Left lung (tissue), 10 donors: ENCODE results near the gene CMIP. TPM values are rescaled to one million over a fixed set of nuclear protein-coding genes. Genes with fewer than 3 reads are reported as not detected.

Source experiments
- ATAC-seq: fragments of 200-7000 bp; cut with Tn5 transposase; one replicate; pipeline ENCODE4 v1.9.1; 2020; ENCODE audit warnings: moderate library complexity
- DNase-seq, 4 donors: peaks; one replicate each; pipeline ENCODE4 v3.0.0-alpha.2; 2013 to 2020
- H3K27ac ChIP-seq, 2 donors: fragments of 200-600 bp; sonication (generic) in 1 of 2; one replicate each; pipeline versions ENCODE4 v1.5.0 to v1.8.0; 2020 to 2021
- H3K27me3 ChIP-seq, 2 donors: fragments of 200-600 bp; sonication (generic) in 1 of 2; one replicate each; pipeline versions ENCODE4 v1.5.0 to v1.8.0; 2020 to 2021
- H3K36me3 ChIP-seq, 2 donors: fragments of 200-600 bp; sonication (generic) in 1 of 2; one replicate each; pipeline versions ENCODE4 v1.5.0 to v1.8.0; 2020 to 2021
- H3K4me1 ChIP-seq, 2 donors: fragments of 200-600 bp; one replicate each; pipeline ENCODE4 v1.8.0; 2021
- H3K4me3 ChIP-seq, 2 donors: fragments of 200-600 bp; sonication (generic) in 1 of 2; one replicate each; pipeline versions ENCODE4 v1.5.0 to v1.8.0; 2020 to 2021; ENCODE audit warnings: mild to moderate bottlenecking in 1 of 2
- H3K9me3 ChIP-seq, 2 donors: fragments of 200-600 bp; sonication (generic) in 1 of 2; one replicate each; pipeline versions ENCODE4 v1.5.0 to v1.8.0; 2020 to 2021
- intact Hi-C, 2 donors: fragments of 100-400 bp; cut with DNase I; formaldehyde crosslinking; loops; one replicate each; pipeline versions ENCODE4 v1.11.2 to v1.14.2; 2022
- polyA plus RNA-seq, 6 donors: library from polyadenylated mRNA; unstranded; fragments of 120-200 nt; gene quantifications; one replicate each; pipeline ENCODE4 v1.2.1, GENCODE V29; 2013; ENCODE audit not compliant: insufficient read length in 6 of 6
- total RNA-seq, 2 donors: library from RNA; stranded (reverse); fragmentation: NEBNext Ultra II Directional; extraction: Animal tissue kit (Norgen Biotek cat#: 25700); gene quantifications; one replicate each; pipeline ENCODE4 v1.2.1, GENCODE V29; 2021
- TF ChIP-seq, protein P1 (sequence below), 2 donors: fragments of 200-600 bp; sonication (generic) in 1 of 2; IDR thresholded peaks; one replicate each; pipeline versions ENCODE4 v1.5.0 to v1.8.0; 2021; ENCODE audit warnings: antibody characterized with exemption in 2 of 2
- donor health status: DM: no; HTN: yes; CAD: no.
- donor health status: DM: no; HTN: no; CAD: no.

CMIP gene
- total and polyA plus RNA-seq, 8 donors: 35.3 to 55.8 (median 40.4) TPM

DNA sequence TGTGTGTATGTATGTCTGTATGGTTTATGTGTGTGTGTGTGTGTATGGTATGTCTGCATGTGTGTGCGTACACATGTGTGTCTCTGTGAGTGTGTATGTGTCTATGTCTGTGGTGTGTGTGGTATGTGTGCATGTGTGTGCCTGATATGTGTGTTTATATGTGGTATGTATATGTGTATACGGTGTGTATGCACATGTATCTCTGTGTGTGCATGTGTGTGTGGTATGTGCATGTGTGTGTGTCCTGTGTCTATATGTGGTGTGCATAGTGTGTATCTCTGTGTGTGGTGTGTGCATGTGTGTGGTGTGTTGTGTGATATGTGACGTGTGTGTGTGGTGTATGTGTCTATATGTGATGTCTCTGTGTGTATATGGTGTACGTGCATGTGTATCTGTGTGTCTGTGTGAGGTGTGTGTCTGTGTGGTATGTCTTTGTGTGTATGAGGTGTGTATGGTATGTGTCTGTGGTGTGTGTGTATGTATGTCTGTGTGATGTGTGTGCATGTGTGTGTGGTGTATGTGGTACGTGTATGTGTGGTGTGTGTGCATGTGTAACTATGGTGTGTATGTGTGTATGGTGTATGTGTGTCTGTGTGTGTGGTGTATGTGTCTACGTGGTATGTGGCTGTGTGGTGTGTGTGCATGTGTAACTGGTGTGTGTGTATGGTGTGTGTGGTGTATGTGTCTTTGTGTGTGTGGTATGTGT, 170.2 kb downstream of the CMIP start:
- TF ChIP-seq, protein P1, sequence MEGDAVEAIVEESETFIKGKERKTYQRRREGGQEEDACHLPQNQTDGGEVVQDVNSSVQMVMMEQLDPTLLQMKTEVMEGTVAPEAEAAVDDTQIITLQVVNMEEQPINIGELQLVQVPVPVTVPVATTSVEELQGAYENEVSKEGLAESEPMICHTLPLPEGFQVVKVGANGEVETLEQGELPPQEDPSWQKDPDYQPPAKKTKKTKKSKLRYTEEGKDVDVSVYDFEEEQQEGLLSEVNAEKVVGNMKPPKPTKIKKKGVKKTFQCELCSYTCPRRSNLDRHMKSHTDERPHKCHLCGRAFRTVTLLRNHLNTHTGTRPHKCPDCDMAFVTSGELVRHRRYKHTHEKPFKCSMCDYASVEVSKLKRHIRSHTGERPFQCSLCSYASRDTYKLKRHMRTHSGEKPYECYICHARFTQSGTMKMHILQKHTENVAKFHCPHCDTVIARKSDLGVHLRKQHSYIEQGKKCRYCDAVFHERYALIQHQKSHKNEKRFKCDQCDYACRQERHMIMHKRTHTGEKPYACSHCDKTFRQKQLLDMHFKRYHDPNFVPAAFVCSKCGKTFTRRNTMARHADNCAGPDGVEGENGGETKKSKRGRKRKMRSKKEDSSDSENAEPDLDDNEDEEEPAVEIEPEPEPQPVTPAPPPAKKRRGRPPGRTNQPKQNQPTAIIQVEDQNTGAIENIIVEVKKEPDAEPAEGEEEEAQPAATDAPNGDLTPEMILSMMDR (IDR thresholded peaks at IDR 0.05): no peak
- DNase-seq: no peak
- H3K4me1 ChIP-seq: peaks cover 18 to 59% of the 10 kb centered on the region in 2 donors

DNA sequence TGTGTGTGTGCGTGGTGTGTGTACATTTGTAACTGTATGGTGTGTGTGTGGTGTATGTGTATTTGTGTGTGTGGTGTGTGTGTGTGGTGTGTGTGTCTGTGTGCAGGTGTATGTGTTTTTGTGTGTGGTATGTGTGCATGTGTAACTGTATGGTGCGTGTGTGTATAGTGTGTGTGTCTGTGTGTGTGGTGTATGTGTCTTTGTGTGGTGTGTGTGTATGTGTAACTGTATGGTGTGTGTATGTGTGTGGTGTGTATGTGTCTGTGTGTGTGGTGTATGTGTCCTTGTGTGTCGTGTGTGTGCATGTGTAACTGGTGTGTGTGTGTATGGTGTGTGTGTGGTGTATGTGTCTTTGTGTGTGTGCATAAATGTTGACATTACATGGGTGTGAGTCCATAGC, 170.8 kb downstream of the CMIP start:
- Histone ChIP-seq H3K27me3 (no peaks in the 10 kb centered on the region), H3K4me3 (no peak overlapping the region), H3K27ac (no peak overlapping the region), H3K9me3 (no peaks in the 10 kb centered on the region), H3K4me1 (peaks cover 16 to 55% of the 10 kb centered on the region in 2 donors), H3K36me3 (peaks cover 0 to 57% of the 10 kb centered on the region in 2 donors)
- intact Hi-C loops: no loop called here
- ATAC-seq (no peak), DNase-seq (no peak)
- TF ChIP-seq, protein P1 (IDR thresholded peaks at IDR 0.05): no peak

More for the DNA sequence above, 170.2 kb downstream of the CMIP start:
- H3K27me3 ChIP-seq: no peaks in the 10 kb centered on the region
- H3K9me3 ChIP-seq: no peaks in the 10 kb centered on the region
- intact Hi-C loops: no loop called here
- peaks cover 0 to 63% of the 10 kb centered on the region in 2 donors for H3K36me3 ChIP-seq
- no peak overlapping the region for H3K27ac ChIP-seq
- no peak for ATAC-seq
- H3K4me3 ChIP-seq: no peak overlapping the region

DNA sequence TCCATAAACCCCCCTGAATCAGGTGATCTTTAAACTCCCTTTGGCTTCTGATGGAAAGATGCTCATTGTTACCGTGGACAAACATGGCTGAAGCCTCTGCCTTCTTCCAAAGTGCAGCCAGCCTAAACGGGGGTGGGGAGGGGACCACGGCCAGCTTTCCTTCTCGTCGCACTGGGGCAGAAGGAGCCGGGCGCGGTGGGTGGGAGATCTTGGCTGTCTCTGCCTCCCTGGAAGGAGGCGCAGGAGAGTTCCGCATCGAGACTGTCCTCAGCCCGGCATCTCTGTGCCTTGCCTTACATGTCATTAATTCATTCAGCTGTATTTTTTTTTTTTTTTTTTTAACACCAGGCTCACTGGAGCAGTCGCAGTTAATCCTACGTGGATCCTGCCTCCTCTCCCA, 171.2 kb downstream of the CMIP start:
- Histone ChIP-seq H3K9me3 (no peaks in the 10 kb centered on the region), H3K27me3 (no peaks in the 10 kb centered on the region), H3K27ac (peak overlapping the region in 1 of 2 donors; percentile 65), H3K4me1 (peaks cover 16 to 52% of the 10 kb centered on the region in 2 donors), H3K36me3 (peaks cover 0 to 57% of the 10 kb centered on the region in 2 donors), H3K4me3 (no peak overlapping the region)
- ATAC-seq: no peak
- DNase-seq: no peak
- intact Hi-C loops: no loop called here
- TF ChIP-seq, protein P1 (IDR thresholded peaks at IDR 0.05): no peak

DNA sequence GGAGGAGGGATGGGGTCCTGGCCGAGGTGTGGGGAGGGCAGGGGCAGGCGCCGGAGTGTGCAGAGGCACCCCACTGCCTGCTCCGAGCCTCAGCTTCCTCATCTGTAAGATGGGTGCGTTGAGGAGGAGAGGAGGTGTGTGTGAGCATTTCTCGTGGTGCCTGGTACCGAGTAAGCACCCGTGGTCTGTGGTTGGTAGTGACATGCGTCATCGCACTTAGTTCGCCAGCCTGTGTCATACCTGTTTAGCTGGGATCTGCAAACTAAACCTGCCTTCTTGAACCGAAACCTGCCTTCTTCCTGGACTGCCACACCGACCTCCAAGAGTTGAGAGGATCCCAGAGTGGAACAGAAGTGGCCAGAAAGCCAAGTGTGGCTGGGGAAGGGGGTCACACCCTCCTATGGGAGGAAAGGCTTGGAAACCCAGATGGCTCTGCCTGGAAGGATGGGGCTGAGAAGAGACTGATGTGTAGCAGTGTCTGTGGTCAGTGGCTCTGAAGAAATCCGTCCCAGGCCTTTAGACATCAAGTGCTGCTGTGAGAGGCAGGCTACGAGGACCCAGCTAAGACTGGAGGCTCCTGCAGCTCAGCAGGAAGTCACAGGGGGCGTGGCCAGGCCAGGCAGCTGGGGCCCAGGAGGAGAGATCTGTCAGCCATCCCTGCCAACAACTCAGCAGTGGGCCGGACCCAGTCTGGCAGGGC, 171.9 kb downstream of the CMIP start:
- Histone ChIP-seq H3K27me3 (no peaks in the 10 kb centered on the region), H3K4me3 (no peak overlapping the region), H3K9me3 (no peaks in the 10 kb centered on the region), H3K36me3 (peaks cover 0 to 57% of the 10 kb centered on the region in 2 donors), H3K27ac (peak overlapping the region; percentile 26 to 65), H3K4me1 (peaks cover 16 to 46% of the 10 kb centered on the region in 2 donors)
- DNase-seq (peak in 2 of 4 donors; percentile 63 to 91), ATAC-seq (peak; percentile 63)
- TF ChIP-seq, protein P1 (IDR thresholded peaks at IDR 0.05): no peak
- intact Hi-C loops: no loop called here

DNA sequence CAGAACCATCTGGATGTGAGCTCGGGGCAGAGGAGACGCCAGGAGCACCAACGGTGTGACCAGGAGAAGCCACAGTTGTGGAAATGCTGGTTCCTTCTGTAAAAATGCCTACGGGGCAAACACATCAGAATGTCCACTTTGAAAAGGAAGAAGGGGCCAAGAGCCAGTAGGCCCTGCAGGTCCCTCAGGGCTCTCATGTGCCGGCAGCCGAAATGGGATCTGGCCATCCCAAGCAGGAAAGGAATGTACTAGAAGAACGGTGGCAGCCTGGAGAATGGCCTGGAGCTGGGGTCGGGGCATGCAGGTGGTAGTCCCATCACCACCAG, 172.4 kb downstream of the CMIP start:
- intact Hi-C loops: no loop called here
- TF ChIP-seq, protein P1 (IDR thresholded peaks at IDR 0.05): no peak
- no peak for DNase-seq
- H3K4me1 ChIP-seq: peaks cover 16 to 45% of the 10 kb centered on the region in 2 donors
- H3K36me3 ChIP-seq: peaks cover 0 to 57% of the 10 kb centered on the region in 2 donors
- H3K27ac ChIP-seq: peak overlapping the region in 1 of 2 donors; percentile 26
- H3K4me3 ChIP-seq: no peak overlapping the region
- no peaks in the 10 kb centered on the region for H3K9me3 ChIP-seq
- ATAC-seq: no peak
- no peaks in the 10 kb centered on the region for H3K27me3 ChIP-seq
